Upper lobe of right lung (tissue), 1 donor: ENCODE results near the gene PCDH8. TPM values are rescaled to one million over a fixed set of nuclear protein-coding genes. Genes with fewer than 3 reads are reported as not detected.

ENCODE experiments used
- ATAC-seq: fragments of 200-7000 bp; cut with Tn5 transposase; one replicate; pipeline ENCODE4 v1.9.1; 2020; ENCODE audit warnings: mild to moderate bottlenecking, moderate library complexity
- DNase-seq: peaks from one replicate; pipeline ENCODE4 v3.0.0-alpha.2; 2020
- H3K27ac ChIP-seq: fragments of 200-600 bp; one replicate; pipeline ENCODE4 v1.8.0; 2022
- H3K27me3 ChIP-seq: fragments of 200-600 bp; one replicate; pipeline ENCODE4 v1.8.0; 2022; ENCODE audit warnings: mild to moderate bottlenecking
- H3K36me3 ChIP-seq: fragments of 200-600 bp; one replicate; pipeline ENCODE4 v1.8.0; 2022
- H3K4me1 ChIP-seq: fragments of 200-600 bp; one replicate; pipeline ENCODE4 v1.8.0; 2022
- H3K4me3 ChIP-seq: fragments of 200-600 bp; one replicate; pipeline ENCODE4 v1.8.0; 2022; ENCODE audit warnings: mild to moderate bottlenecking
- H3K9me3 ChIP-seq: fragments of 200-600 bp; one replicate; pipeline ENCODE4 v1.8.0; 2022
- intact Hi-C: fragments of 100-400 bp; cut with DNase I; formaldehyde crosslinking; loops from one replicate; pipeline ENCODE4 v1.11.0; 2022
- total RNA-seq: library from RNA; stranded (reverse); fragmentation: NEBNext Ultra II Directional; extraction: Animal tissue kit (Norgen Biotek cat#: 25700); gene quantifications from one replicate; pipeline ENCODE4 v1.2.1, GENCODE V29; 2021
- TF ChIP-seq, protein P1 (sequence below): fragments of 200-600 bp; IDR thresholded peaks from one replicate; pipeline ENCODE4 v1.8.0; 2022; ENCODE audit warnings: antibody characterized with exemption
- donor health status: DM: no; HTN: yes; CAD: no; lungs with severe emphysema.

Gene PCDH8
- total RNA-seq, 1 donor from 2014 or later, result not detected

DNA sequence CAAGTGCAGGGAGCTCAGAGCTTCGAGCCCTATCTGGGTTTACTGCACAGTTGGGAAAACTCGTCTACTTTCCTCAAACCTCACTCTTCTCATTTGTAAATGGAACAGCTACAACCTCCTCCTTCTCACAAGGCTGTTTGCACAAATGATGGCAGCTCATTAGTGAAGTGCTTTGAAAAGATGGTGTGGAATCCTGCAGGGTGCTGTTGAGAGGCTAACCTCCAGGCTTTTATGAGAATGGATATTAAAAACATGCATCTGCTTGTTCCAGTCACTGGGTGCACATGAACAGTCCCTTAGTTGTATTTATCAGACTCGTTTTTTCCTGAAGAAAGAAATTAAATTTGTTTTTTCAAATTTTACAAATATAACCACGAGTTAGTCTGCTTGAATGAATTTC lies 36.6 kb downstream of the PCDH8 start:
- no peak for ATAC-seq
- Histone ChIP-seq H3K27me3 (peaks cover 7% of the 10 kb centered on the region), H3K9me3 (no peaks in the 10 kb centered on the region), H3K27ac (no peak overlapping the region), H3K36me3 (no peaks in the 10 kb centered on the region), H3K4me1 (no peaks in the 10 kb centered on the region), H3K4me3 (no peak overlapping the region)
- TF ChIP-seq, protein P1, sequence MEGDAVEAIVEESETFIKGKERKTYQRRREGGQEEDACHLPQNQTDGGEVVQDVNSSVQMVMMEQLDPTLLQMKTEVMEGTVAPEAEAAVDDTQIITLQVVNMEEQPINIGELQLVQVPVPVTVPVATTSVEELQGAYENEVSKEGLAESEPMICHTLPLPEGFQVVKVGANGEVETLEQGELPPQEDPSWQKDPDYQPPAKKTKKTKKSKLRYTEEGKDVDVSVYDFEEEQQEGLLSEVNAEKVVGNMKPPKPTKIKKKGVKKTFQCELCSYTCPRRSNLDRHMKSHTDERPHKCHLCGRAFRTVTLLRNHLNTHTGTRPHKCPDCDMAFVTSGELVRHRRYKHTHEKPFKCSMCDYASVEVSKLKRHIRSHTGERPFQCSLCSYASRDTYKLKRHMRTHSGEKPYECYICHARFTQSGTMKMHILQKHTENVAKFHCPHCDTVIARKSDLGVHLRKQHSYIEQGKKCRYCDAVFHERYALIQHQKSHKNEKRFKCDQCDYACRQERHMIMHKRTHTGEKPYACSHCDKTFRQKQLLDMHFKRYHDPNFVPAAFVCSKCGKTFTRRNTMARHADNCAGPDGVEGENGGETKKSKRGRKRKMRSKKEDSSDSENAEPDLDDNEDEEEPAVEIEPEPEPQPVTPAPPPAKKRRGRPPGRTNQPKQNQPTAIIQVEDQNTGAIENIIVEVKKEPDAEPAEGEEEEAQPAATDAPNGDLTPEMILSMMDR, result no peak
- DNase-seq, result no peak
- intact Hi-C loops, result no loop called here

DNA sequence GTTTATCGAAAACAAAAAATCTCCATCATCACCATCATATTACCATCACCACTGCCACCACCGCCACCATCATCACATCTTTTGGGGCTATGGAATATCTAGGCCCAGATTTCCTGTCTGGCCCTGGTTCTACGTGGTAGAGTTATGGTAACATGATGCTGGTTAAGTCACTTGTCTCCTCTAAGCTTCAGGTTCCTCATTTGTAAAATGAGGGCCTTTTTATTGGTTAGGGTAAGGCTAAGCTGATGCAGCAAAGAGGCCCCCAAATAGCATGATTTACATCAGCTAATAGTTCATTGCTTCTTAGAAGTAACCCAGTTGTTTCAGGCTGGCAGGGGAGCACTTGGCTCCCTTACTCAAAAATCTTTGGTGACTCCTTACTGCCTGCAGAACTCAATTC lies 37.9 kb downstream of the PCDH8 start:
- no peak for DNase-seq
- no peak for ATAC-seq

DNA sequence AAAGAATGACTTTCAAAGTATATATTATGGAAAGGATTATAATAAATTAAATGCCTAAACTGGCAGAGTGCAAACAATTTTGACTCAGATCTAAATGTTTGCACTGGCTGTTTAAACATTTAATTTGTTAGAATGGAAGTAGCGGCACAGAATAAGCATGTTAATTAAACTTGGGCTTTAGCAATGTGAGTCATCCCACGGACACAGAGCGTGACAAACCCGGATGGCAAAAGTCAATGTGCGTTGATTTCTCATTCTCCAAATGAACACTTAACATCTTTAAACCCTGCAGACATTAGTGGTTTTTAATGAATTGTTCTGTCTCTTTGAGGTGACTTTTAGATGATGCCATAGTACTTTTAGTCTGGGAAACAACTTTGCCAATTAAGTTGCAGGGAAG lies 38.4 kb downstream of the PCDH8 start:
- DNase-seq (no peak), ATAC-seq (no peak)
- Histone ChIP-seq H3K27me3 (peaks cover 7% of the 10 kb centered on the region), H3K9me3 (no peaks in the 10 kb centered on the region), H3K4me3 (no peak overlapping the region), H3K27ac (no peak overlapping the region), H3K36me3 (no peaks in the 10 kb centered on the region), H3K4me1 (no peaks in the 10 kb centered on the region)
- TF ChIP-seq, protein P1, result no peak
- intact Hi-C loops, result no loop called here

More for the DNA sequence above, 37.9 kb downstream of the PCDH8 start:
- Histone ChIP-seq H3K27ac (no peak overlapping the region), H3K9me3 (no peaks in the 10 kb centered on the region), H3K4me3 (no peak overlapping the region), H3K4me1 (no peaks in the 10 kb centered on the region), H3K27me3 (peaks cover 7% of the 10 kb centered on the region), H3K36me3 (no peaks in the 10 kb centered on the region)
- intact Hi-C loops, result no loop called here
- TF ChIP-seq, protein P1, result no peak

DNA sequence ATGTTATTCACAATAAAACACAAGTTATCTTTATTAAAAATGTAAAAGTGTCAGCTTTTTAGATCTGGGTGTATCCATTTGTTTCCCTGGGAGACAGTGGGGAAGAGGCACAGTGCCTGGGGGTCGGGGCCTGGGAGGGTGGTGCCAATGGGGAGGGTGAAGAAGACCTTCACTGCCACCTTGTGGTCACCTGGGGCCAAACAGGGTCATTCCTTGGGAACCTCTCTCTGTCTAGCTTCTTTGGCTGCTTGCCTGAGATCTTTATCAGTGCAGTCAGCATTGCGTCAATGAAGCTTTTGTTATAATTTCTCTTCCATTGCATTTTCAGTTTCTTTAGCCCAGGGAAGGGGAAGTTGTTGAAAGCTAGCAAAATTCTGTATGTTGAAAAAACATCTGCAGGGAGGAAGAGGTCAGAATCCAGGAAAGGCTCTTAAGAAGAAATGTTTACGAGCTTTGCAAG lies 39.1 kb downstream of the PCDH8 start:
- TF ChIP-seq, protein P1, result peak; percentile 51
- intact Hi-C loops, result no loop called here
- DNase-seq (peak; percentile 73), ATAC-seq (peak; percentile 92)
- Histone ChIP-seq H3K27ac (no peak overlapping the region), H3K36me3 (no peaks in the 10 kb centered on the region), H3K4me1 (no peaks in the 10 kb centered on the region), H3K4me3 (no peak overlapping the region), H3K9me3 (no peaks in the 10 kb centered on the region), H3K27me3 (peaks cover 7% of the 10 kb centered on the region)

DNA sequence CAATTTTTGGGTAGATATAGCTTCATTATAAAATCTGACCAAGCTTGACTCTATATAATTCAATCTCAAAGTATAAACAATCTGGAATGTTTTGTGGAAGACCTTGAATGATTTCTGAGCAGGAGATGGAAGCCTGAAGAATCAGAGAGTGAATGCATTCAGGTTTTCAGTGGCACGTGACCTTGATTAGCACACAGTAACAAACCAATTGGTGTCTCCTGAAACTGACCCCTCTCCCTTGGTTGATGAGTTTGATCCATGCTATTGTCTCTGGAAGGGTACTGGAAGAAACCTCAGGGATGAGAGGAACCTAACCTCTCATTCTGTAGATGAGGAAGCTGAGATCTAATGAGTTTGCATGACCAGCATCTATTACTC lies 39.6 kb downstream of the PCDH8 start:
- ATAC-seq (no peak), DNase-seq (no peak)
- Histone ChIP-seq H3K27me3 (peaks cover 2% of the 10 kb centered on the region), H3K27ac (no peak overlapping the region), H3K4me3 (no peak overlapping the region), H3K9me3 (no peaks in the 10 kb centered on the region), H3K36me3 (no peaks in the 10 kb centered on the region), H3K4me1 (no peaks in the 10 kb centered on the region)
- TF ChIP-seq, protein P1, result no peak
- intact Hi-C loops, result no loop called here

DNA sequence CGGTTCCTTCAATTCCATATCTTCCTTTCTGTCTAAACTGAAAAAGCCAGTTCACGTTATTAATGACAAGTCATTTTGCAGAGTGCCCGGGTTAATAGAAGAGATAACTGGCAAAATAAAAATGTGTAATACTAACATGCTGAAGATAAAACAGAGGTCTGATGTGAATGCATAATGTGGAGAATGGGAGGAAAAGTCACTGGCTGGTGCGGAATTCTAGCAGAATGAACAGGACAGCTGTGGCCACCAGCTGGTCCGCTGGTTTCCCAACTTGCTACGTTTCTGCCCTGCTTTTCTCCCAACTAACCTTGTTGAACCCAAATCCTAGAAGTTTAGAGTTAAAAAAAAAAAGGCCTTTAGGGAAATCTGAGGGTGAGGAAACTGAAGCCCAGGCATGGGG lies 42.4 kb downstream of the PCDH8 start:
- Histone ChIP-seq H3K27me3 (no peaks in the 10 kb centered on the region), H3K9me3 (no peaks in the 10 kb centered on the region), H3K4me1 (no peaks in the 10 kb centered on the region), H3K4me3 (no peak overlapping the region), H3K36me3 (no peaks in the 10 kb centered on the region), H3K27ac (no peak overlapping the region)
- no peak for ATAC-seq
- intact Hi-C loops, result no loop called here
- no peak for DNase-seq
- TF ChIP-seq, protein P1, result no peak
